Astrocyte of the cerebellum (primary cell): Measurements from ENCODE around the gene PKLR.
A peak's percentile ranks its signal among the peaks of the same experiment; 100 is the strongest.

Experiments
- DNase-seq: peaks from one replicate; pipeline ENCODE4 v3.0.0-alpha.2; 2011; ENCODE audit warnings: low read depth
- H3K4me3 ChIP-seq: 2 replicates; pipeline ENCODE4 v1.5.1; 2011; ENCODE audit warnings: mild to moderate bottlenecking, low read depth, low read length, moderate library complexity
- in situ Hi-C: cut with HindIII; loops from 2 replicates; pipeline ENCODE4 v1.10.0; 2017; ENCODE audit warnings: low sequenced_read_pairs
- TF ChIP-seq, protein P1 (sequence below): IDR thresholded peaks from 2 replicates; pipeline ENCODE4 v1.5.1; 2012; ENCODE audit warnings: low read length, low read depth, moderate library complexity, mild to moderate bottlenecking; ENCODE audit errors: missing control alignments

PKLR gene

DNA sequence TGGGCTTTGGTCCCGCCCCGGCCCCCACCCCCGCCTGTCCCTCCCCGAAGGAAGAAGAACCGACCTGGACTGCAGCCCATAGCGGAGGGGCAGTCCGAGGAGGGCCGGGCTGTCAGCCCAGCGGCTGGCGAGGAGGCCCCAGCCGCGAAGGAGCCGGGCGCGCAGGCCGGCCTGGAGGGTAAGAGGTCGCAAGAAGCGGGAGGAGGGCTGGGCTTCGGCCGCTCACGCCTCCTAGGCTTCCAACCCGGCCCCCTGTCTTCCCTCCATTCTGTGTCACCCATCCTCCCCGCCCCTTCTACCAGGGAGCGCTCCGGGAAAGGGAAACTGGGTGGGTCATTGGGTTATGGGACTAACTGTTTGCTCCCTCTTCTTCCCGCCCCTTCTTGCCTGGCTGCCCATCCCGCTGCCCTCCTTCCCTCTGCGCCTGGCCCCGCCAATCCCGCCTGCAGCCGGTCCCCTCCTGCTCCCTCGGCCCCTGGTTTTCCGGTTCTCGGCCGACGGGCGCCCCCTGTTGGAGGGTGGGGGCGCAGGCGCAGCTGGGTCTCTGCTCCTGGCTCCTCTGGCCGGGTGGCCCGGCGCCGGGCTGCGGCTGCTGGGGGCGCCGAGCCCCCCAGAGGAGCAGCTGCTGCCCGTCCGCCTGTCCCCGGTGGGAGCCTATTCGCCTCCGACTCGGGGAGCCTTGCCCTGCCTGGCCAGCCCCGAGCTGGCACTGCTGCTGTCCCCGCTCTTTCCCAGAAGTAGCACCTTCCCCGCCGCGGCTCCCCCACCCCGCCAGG is 21.9 kb upstream of the PKLR start:
- peak overlapping the region; percentile 85 for H3K4me3 ChIP-seq
- in situ Hi-C loops, result no loop called here
- DNase-seq, result peak; percentile 49
- TF ChIP-seq, protein P1, sequence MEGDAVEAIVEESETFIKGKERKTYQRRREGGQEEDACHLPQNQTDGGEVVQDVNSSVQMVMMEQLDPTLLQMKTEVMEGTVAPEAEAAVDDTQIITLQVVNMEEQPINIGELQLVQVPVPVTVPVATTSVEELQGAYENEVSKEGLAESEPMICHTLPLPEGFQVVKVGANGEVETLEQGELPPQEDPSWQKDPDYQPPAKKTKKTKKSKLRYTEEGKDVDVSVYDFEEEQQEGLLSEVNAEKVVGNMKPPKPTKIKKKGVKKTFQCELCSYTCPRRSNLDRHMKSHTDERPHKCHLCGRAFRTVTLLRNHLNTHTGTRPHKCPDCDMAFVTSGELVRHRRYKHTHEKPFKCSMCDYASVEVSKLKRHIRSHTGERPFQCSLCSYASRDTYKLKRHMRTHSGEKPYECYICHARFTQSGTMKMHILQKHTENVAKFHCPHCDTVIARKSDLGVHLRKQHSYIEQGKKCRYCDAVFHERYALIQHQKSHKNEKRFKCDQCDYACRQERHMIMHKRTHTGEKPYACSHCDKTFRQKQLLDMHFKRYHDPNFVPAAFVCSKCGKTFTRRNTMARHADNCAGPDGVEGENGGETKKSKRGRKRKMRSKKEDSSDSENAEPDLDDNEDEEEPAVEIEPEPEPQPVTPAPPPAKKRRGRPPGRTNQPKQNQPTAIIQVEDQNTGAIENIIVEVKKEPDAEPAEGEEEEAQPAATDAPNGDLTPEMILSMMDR, result peak; percentile 88

DNA sequence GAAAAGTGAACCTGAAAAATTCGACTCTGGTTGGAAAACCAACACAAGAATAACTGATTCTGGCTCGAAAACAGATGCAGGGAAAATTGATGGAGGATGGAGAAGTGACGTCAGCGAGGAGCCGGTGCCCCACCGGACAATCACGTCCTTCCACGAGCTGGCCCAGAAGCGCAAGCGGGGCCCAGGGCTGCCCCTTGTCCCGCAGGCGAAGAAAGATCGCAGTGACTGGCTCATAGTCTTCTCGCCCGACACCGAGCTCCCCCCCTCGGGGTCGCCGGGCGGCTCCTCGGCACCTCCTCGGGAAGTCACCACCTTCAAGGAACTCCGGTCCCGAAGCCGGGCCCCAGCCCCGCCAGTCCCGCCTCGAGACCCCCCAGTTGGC is 21.3 kb upstream of the PKLR start:
- peak overlapping the region; percentile 85 for H3K4me3 ChIP-seq
- no peak for DNase-seq
- in situ Hi-C loops, result no loop called here

DNA sequence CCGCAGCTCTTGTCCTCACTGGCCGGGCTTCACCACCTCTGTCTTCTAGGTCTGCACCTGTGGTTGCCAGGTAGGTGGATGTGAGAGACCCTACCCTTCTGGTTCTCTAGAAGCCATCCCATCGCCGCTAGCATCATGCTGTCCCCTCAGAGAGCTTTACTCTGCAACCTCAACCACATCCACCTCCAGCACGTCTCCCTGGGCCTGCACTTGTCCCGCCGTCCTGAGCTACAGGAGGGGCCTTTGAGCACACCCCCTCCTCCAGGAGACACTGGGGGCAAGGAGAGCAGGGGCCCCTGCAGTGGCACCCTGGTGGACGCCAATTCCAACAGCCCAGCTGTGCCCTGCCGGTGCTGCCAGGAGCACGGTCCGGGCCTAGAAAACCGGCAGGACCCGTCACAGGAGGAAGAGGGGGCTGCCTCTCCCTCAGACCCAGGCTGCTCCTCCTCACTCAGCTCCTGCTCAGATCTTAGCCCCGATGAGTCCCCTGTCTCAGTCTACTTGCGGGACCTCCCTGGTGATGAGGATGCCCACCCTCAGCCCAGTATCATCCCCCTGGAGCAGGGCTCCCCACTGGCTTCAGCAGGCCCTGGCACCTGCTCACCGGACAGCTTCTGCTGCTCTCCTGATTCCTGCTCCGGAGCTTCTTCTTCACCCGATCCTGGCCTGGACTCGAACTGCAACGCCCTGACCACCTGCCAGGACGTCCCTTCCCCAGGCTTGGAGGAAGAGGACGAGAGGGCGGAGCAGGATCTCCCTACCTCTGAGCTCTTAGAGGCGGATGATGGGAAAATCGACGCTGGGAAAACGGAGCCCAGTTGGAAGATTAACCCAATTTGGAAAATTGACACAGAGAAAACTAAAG is 20.6 kb upstream of the PKLR start:
- TF ChIP-seq, protein P1, result no peak
- in situ Hi-C loops, result no loop called here
- DNase-seq, result no peak
- peak overlapping the region; percentile 85 for H3K4me3 ChIP-seq

More for the DNA sequence above, 21.3 kb upstream of the PKLR start:
- TF ChIP-seq, protein P1, result no peak

DNA sequence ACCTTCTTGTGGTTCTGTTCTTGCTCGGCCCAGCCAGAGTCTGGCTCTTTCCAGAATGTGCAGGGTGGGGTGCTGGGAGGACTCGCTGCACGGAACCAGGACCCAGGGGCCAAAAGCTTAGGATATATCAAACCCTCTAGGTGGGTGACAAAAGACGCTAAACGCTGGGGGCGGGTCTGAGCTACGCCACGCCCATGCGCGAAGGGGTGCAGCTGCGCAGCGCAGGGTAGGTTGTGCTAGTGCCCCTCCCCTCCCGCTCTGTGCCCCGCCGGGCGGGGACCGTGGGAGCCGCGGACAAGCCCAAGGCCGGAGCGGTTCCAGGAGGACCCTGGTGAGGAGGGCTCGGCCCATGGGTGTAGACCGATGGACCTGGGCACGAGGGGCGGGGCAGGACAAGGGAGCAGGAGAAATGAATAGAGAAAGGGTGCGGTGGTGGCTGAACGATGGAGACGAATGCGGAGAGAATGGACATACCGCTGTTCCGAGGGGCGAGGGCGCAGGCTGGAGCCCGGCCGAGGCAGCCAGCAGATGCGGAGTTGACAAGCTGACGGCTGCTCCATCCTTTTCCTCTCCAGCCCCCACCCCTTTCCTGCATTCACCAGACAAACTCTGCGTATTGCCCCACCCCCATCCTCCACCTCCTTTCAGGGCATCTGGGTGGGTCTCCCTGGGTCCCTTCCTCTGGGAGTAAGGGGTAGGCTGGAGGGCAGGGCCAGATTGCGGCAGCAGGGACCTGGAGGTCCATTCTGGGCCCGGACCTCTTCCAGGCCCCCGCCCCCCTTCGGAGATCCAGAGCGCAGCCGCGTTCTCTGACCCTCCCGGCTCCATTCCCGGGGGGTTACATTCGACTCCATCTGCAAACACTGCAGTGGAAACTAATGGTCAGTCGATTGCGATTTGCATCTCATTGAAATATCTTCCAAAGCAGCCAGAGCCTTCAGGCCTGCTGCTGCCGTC is 19.7 kb upstream of the PKLR start, which contains the start of gene RUSC1:
Gene RUSC1, plus strand, starts transcription at position 234 of the 957 bp plus-strand sequence. CDS start 880 bp downstream, outside the sequence.
- TF ChIP-seq, protein P1, result no peak
- no peak for DNase-seq
- peak within 1 kb of the TSS; percentile 85 for H3K4me3 ChIP-seq
- in situ Hi-C loops, result no loop called here

DNA sequence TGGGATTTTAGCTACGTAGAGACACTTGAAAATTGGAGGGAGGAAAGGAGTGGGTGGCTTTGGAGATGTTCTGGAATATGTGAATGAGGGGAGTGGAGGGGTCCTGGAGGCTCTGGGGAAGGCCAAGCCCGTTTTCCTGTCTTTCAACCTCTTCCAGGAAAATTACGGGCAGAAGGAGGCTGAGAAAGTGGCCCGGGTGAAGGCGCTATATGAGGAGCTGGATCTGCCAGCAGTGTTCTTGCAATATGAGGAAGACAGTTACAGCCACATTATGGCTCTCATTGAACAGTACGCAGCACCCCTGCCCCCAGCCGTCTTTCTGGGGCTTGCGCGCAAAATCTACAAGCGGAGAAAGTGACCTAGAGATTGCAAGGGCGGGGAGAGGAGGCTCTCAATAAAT is 19.0 kb upstream of the PKLR start:
- TF ChIP-seq, protein P1, result no peak
- H3K4me3 ChIP-seq, result peak overlapping the region; percentile 85
- in situ Hi-C loops, result no loop called here
- no peak for DNase-seq

DNA sequence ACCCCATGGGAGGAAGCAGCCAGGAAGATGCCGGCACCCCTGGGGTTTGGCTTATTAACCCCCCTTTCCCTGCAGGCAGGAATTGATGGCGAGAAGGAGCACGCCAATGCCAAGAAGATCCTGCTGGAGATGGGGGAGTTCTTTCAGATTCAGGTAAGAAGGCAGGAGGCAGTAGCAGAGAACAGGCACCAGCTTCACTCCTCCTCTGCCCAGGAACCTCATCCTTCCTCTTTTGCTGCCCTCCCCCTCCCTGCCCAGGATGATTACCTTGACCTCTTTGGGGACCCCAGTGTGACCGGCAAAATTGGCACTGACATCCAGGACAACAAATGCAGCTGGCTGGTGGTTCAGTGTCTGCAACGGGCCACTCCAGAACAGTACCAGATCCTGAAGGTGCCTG is 18.3 kb upstream of the PKLR start:
- in situ Hi-C loops, result no loop called here
- TF ChIP-seq, protein P1, result no peak
- H3K4me3 ChIP-seq, result no peak overlapping the region
- DNase-seq, result no peak
